Gastrocnemius medialis (tissue), 4 donors: ENCODE measurements around the gene TEX9. TPM values are rescaled to one million over a fixed set of nuclear protein-coding genes. Genes with fewer than 3 reads are reported as not detected.

Experiments
- ATAC-seq, 2 donors: fragments of 150-250 bp; one replicate each; pipeline ENCODE4 v1.9.1; 2016
- DNase-seq, 2 donors: peaks; one replicate each; pipeline ENCODE4 v3.0.0-alpha.2; 2019
- H3K27ac ChIP-seq, 4 donors: fragments of 200-600 bp; sonication (generic); 1 replicate in 1 of 4; 2 replicates in 3 of 4; pipeline ENCODE4 v1.5.1; 2016 to 2018; ENCODE audit warnings: mild to moderate bottlenecking in 2 of 4, moderate library complexity in 1 of 4
- H3K27me3 ChIP-seq, 3 donors: fragments of 200-600 bp; sonication (generic) in 2 of 3; 1 replicate in 1 of 3; 2 replicates in 2 of 3; pipeline versions ENCODE4 v1.5.1 to v1.6.0; 2016 to 2019; ENCODE audit warnings: mild to moderate bottlenecking in 1 of 3, moderate library complexity in 1 of 3
- H3K36me3 ChIP-seq, 2 donors: fragments of 200-600 bp; sonication (generic) in 1 of 2; one replicate each; pipeline ENCODE4 v1.5.1; 2017 to 2018
- H3K4me1 ChIP-seq, 2 donors: fragments of 200-600 bp; sonication (generic) in 1 of 2; one replicate each; pipeline ENCODE4 v1.5.1; 2016 to 2017; ENCODE audit warnings: mild to moderate bottlenecking in 2 of 2
- H3K4me3 ChIP-seq, 4 donors: fragments of 200-600 bp; sonication (generic) in 3 of 4; 1 replicate in 1 of 4; 2 replicates in 3 of 4; pipeline ENCODE4 v1.5.1; 2016 to 2019; ENCODE audit warnings: mild to moderate bottlenecking in 2 of 4
- H3K9me3 ChIP-seq, 3 donors: fragments of 200-600 bp; sonication (generic) in 2 of 3; 1 replicate in 1 of 3; 2 replicates in 2 of 3; pipeline ENCODE4 v1.5.1; 2016 to 2019
- POLR2A ChIP-seq, 2 donors: fragments of 450-650 bp; IDR thresholded peaks; one replicate each; pipeline ENCODE4 v1.6.1; 2017; ENCODE audit warnings: antibody characterized with exemption in 2 of 2, mild to moderate bottlenecking in 2 of 2, moderate library complexity in 2 of 2
- in situ Hi-C, 4 donors: fragments of 200-750 bp; cut with MboI; loops; one replicate each; pipeline versions ENCODE4 v1.15.0 to v1.8.0; 2017; ENCODE audit warnings: low sequenced_read_pairs in 4 of 4
- intact Hi-C: fragments of 100-400 bp; cut with DNase I; formaldehyde crosslinking; loops from one replicate; pipeline ENCODE4 v1.15.1; 2023; ENCODE audit warnings: low total_unique reads
- total RNA-seq, 4 donors: library from RNA; depleted of rRNA; stranded (reverse); fragments of >200 nt; gene quantifications; one replicate each; pipeline versions ENCODE4 v1.1.0 to v1.2.3, GENCODE V29; 2016
- TF ChIP-seq, protein P1 (sequence below), 5 experiments: fragments of 450-650 bp in 3 of 5; fragments of 200-600 bp in 2 of 5; sonication (generic) in 2 of 5; IDR thresholded peaks in 4 of 5; conservative IDR thresholded peaks in 1 of 5; 1 replicate in 4 of 5; 2 replicates in 1 of 5; pipeline ENCODE4 v1.5.1; 2016 to 2019; ENCODE audit warnings: antibody characterized with exemption in 5 of 5, mild to moderate bottlenecking in 3 of 5, moderate library complexity in 3 of 5

The TEX9 gene
- total RNA-seq, 4 donors from 2014 or later = 0.44 TPM; not detected in 3

DNA sequence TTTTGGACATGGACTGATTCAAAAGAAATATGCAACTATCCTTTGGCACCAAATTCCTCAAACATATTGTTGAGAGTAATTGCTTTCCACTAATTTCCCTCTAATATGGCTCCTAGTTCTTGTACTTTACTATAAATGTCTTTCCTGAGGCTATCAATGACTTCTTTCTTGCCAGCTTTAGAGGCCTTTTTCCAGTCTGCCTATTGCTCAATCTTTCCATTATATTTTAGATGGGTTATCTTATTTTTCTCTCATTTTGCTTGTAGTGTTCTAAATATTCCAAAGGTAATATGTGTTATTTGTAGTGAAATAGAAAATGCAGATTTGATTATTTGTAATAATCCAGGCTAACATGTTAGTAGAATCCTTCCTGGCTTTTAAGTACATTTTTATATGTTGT is 11.5 kb upstream of the TEX9 start:
- intact Hi-C loops (no loop called here), in situ Hi-C loops (no loop called here)
- Histone ChIP-seq H3K4me1 (peaks cover 6 to 10% of the 10 kb centered on the region in 2 donors), H3K9me3 (no peaks in the 10 kb centered on the region), H3K4me3 (no peak overlapping the region), H3K27me3 (no peaks in the 10 kb centered on the region), H3K27ac (no peak overlapping the region), H3K36me3 (no peaks in the 10 kb centered on the region)
- DNase-seq = no peak
- TF ChIP-seq, protein P1, sequence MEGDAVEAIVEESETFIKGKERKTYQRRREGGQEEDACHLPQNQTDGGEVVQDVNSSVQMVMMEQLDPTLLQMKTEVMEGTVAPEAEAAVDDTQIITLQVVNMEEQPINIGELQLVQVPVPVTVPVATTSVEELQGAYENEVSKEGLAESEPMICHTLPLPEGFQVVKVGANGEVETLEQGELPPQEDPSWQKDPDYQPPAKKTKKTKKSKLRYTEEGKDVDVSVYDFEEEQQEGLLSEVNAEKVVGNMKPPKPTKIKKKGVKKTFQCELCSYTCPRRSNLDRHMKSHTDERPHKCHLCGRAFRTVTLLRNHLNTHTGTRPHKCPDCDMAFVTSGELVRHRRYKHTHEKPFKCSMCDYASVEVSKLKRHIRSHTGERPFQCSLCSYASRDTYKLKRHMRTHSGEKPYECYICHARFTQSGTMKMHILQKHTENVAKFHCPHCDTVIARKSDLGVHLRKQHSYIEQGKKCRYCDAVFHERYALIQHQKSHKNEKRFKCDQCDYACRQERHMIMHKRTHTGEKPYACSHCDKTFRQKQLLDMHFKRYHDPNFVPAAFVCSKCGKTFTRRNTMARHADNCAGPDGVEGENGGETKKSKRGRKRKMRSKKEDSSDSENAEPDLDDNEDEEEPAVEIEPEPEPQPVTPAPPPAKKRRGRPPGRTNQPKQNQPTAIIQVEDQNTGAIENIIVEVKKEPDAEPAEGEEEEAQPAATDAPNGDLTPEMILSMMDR (IDR thresholded peaks at IDR 0.05 in 4 of 5, conservative IDR thresholded peaks at IDR 0.05 in 1 of 5) = no peak
- TF ChIP-seq POLR2A (IDR thresholded peaks at IDR 0.05) = no peak
- ATAC-seq = no peak

DNA sequence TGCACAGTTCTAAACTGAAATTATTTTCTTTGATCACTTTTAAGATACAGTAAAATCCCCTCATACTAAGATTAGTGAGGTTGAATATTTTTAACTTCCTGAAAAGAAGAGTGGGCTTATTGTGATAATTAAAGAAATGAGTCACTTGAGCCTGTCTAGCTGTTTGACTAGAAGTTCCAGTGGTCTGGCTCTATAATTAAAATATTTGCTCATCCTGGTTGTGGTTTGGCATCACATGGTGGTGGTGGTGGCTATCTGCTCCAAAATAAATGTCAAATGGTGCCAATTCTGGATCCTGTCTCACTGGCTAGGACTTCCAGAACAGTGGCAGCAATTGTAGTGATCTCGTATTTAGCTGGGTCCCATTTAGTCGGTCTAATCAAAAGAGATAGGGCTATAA is 8.6 kb upstream of the TEX9 start:
- Histone ChIP-seq H3K4me1 (peaks cover 6 to 10% of the 10 kb centered on the region in 2 donors), H3K27ac (no peak overlapping the region), H3K4me3 (no peak overlapping the region), H3K9me3 (no peaks in the 10 kb centered on the region), H3K27me3 (no peaks in the 10 kb centered on the region), H3K36me3 (no peaks in the 10 kb centered on the region)
- intact Hi-C loops (no loop called here), in situ Hi-C loops (no loop called here)
- DNase-seq (no peak), ATAC-seq (peak in 1 of 2 donors; percentile 36)
- TF ChIP-seq, protein P1 (IDR thresholded peaks at IDR 0.05 in 4 of 5, conservative IDR thresholded peaks at IDR 0.05 in 1 of 5) = no peak
- no peak for TF ChIP-seq POLR2A (IDR thresholded peaks at IDR 0.05)

DNA sequence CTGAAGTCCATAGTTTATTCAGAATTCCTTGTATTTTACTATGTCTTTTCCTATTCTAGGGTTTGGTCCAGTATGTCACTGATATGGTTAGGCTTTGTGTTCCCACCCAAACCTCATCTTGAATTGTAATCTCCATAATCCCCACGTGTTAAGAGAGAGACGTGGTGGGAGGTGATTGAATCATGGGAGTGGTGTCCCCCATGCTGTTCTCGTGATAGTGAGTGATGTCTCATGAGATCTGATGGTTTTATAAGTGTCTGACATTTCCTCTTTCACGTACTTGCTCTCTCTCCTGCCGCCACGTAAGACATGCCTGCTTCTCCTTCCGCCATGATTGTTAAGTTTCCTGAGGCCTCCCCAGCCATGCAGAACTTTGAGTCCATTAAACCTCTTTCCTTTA is 6.6 kb upstream of the TEX9 start:
- ATAC-seq (no peak), DNase-seq (no peak)
- Histone ChIP-seq H3K36me3 (no peaks in the 10 kb centered on the region), H3K9me3 (no peaks in the 10 kb centered on the region), H3K27ac (no peak overlapping the region), H3K27me3 (no peaks in the 10 kb centered on the region), H3K4me1 (peaks cover 6 to 10% of the 10 kb centered on the region in 2 donors), H3K4me3 (no peak overlapping the region)
- intact Hi-C loops (no loop called here), in situ Hi-C loops (no loop called here)
- TF ChIP-seq, protein P1 (IDR thresholded peaks at IDR 0.05 in 4 of 5, conservative IDR thresholded peaks at IDR 0.05 in 1 of 5) = no peak
- no peak for TF ChIP-seq POLR2A (IDR thresholded peaks at IDR 0.05)

DNA sequence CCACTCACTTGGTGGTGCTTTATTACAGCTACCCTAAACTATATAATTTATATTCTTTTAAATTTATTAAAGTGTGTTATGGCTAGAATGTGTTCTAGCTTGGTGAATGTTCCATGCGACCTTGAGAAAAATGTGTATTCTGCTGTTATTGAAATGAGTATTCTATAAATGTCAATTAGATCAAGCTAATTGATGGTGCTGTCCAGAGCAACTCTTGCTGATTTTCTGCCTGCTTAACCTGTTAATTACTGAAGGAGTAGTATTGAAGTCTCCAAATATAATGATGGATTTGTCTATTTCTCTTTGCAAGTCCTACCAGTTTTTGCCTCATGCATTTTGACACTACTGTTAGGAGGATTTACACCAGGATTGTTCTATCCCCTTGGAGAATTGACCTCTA is 3.2 kb upstream of the TEX9 start:
- H3K9me3 ChIP-seq = no peaks in the 10 kb centered on the region
- in situ Hi-C loops = no loop called here
- TF ChIP-seq POLR2A (IDR thresholded peaks at IDR 0.05) = no peak
- TF ChIP-seq, protein P1 (IDR thresholded peaks at IDR 0.05 in 4 of 5, conservative IDR thresholded peaks at IDR 0.05 in 1 of 5) = no peak
- DNase-seq (no peak), ATAC-seq (no peak)
- H3K4me3 ChIP-seq = no peak overlapping the region
- intact Hi-C loops = loop anchor here (10.0 kb wide), 1 partner anchor 117 kb away; the partner anchor contains the start of gene RFX7
- no peaks in the 10 kb centered on the region for H3K27me3 ChIP-seq
- peaks cover under 1 to 6% of the 10 kb centered on the region in 2 donors for H3K4me1 ChIP-seq
- H3K27ac ChIP-seq = no peak overlapping the region
- H3K36me3 ChIP-seq = no peaks in the 10 kb centered on the region

DNA sequence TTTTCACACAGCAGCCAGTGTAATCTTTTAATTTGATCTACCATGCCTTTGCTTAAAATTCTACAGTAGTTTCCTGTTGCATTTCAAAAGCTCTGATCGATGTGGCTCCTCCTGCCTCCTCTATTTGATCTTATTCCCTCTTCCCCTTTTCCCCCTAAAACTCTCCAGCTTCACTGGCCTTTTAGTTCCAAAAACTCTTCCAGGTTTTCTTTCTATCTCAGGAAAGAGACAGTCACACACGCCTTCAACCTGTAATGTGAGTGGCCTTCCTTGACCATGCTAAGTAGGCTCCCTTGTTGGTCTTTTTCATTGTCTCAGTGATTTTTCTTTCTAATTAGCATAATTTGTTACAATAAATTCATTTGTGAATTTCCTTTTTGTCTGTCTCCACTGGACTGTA is 985 bp downstream of the TEX9 start:
- intact Hi-C loops (loop anchor here (10.0 kb wide), 1 partner anchor 121 kb away; the partner anchor contains the start of gene RFX7), in situ Hi-C loops (no loop called here)
- no peak for TF ChIP-seq POLR2A (IDR thresholded peaks at IDR 0.05)
- TF ChIP-seq, protein P1 (IDR thresholded peaks at IDR 0.05 in 4 of 5, conservative IDR thresholded peaks at IDR 0.05 in 1 of 5) = no peak
- DNase-seq = no peak
- peak overlapping the region in 2 of 4 donors; percentile 68 to 77 for H3K4me3 ChIP-seq
- no peaks in the 10 kb centered on the region for H3K27me3 ChIP-seq
- no peak for ATAC-seq
- no peaks in the 10 kb centered on the region for H3K9me3 ChIP-seq
- no peak overlapping the region for H3K27ac ChIP-seq
- no peaks in the 10 kb centered on the region for H3K36me3 ChIP-seq
- H3K4me1 ChIP-seq = no peaks in the 10 kb centered on the region
